ENCODE measurements around the gene POLR3E. TPM values are rescaled to one million over a fixed set of nuclear protein-coding genes. Genes with fewer than 3 reads are reported as not detected.

The POLR3E gene
- total RNA-seq, 1 donor from 2014 or later: 43.3 TPM

- intact Hi-C loops (cut with DNase I): no loop called here
- Histone ChIP-seq H3K9me3 (no peaks in the 10 kb centered on the region), H3K27ac (peak overlapping the region; percentile 88), H3K4me1 (peaks cover 27% of the 10 kb centered on the region), H3K4me3 (peak overlapping the region; percentile 92), H3K36me3 (no peaks in the 10 kb centered on the region), H3K27me3 (no peaks in the 10 kb centered on the region)
- ATAC-seq (no peak), DNase-seq (no peak)
- no peak for TF ChIP-seq CTCF (IDR thresholded peaks at IDR 0.05)
These were observed 78.1 kb downstream of the POLR3E start for GRCh38 chr16:22375117-22375962.

GRCh38 chr16:22375963-22376640, 78.9 kb downstream of the POLR3E start:
- peaks cover 24% of the 10 kb centered on the region for H3K4me1 ChIP-seq
- no peaks in the 10 kb centered on the region for H3K27me3 ChIP-seq
- intact Hi-C loops (cut with DNase I): no loop called here
- no peaks in the 10 kb centered on the region for H3K9me3 ChIP-seq
- TF ChIP-seq CTCF (IDR thresholded peaks at IDR 0.05): no peak
- H3K4me3 ChIP-seq: no peak overlapping the region
- no peak for DNase-seq
- H3K27ac ChIP-seq: no peak overlapping the region
- no peaks in the 10 kb centered on the region for H3K36me3 ChIP-seq
- ATAC-seq: no peak

GRCh38 chr16:22379656-22380055, 82.4 kb downstream of the POLR3E start:
- no peak for TF ChIP-seq CTCF (IDR thresholded peaks at IDR 0.05)
- no peaks in the 10 kb centered on the region for H3K9me3 ChIP-seq
- no peak for ATAC-seq
- intact Hi-C loops (cut with DNase I): no loop called here
- no peak overlapping the region for H3K27ac ChIP-seq
- no peaks in the 10 kb centered on the region for H3K36me3 ChIP-seq
- no peak for DNase-seq
- no peaks in the 10 kb centered on the region for H3K27me3 ChIP-seq
- no peak overlapping the region for H3K4me3 ChIP-seq
- H3K4me1 ChIP-seq: peaks cover 7% of the 10 kb centered on the region

- intact Hi-C loops (cut with DNase I): no loop called here
- no peak for DNase-seq
These were observed 83.3 kb downstream of the POLR3E start for GRCh38 chr16:22380529-22380928.

GRCh38 chr16:22381392-22381791, 84.2 kb downstream of the POLR3E start:
- DNase-seq (no peak), ATAC-seq (no peak)
- no peak for TF ChIP-seq CTCF (IDR thresholded peaks at IDR 0.05)
- Histone ChIP-seq H3K4me1 (no peaks in the 10 kb centered on the region), H3K27me3 (no peaks in the 10 kb centered on the region), H3K36me3 (no peaks in the 10 kb centered on the region), H3K27ac (no peak overlapping the region), H3K9me3 (no peaks in the 10 kb centered on the region), H3K4me3 (no peak overlapping the region)
- intact Hi-C loops (cut with DNase I): no loop called here

More at GRCh38 chr16:22380529-22380928, 83.3 kb downstream of the POLR3E start:
- Histone ChIP-seq H3K27me3 (no peaks in the 10 kb centered on the region), H3K4me3 (no peak overlapping the region), H3K36me3 (no peaks in the 10 kb centered on the region), H3K9me3 (no peaks in the 10 kb centered on the region), H3K27ac (no peak overlapping the region), H3K4me1 (peaks cover 2% of the 10 kb centered on the region)
- TF ChIP-seq CTCF (IDR thresholded peaks at IDR 0.05): no peak
- ATAC-seq: no peak
